Progenitor cell of endocrine pancreas (in vitro differentiated cells): ENCODE data around the gene DIP2C. TPM values are rescaled to one million over a fixed set of nuclear protein-coding genes. Genes with fewer than 3 reads are reported as not detected.

Experiments
- DNase-seq: peaks from one replicate; pipeline ENCODE4 v3.0.0; 2021; ENCODE audit warnings: low spot score; ENCODE audit not compliant: unreplicated experiment
- H3K27ac Mint-ChIP-seq: 2 replicates; pipeline ENCODE4 v1.8.0; 2021; ENCODE audit warnings: mild to moderate bottlenecking, moderate library complexity, mixed read lengths
- H3K27me3 Mint-ChIP-seq: 2 replicates; pipeline ENCODE4 v1.8.0; 2021; ENCODE audit warnings: mixed read lengths
- H3K36me3 Mint-ChIP-seq: 2 replicates; pipeline ENCODE4 v1.8.0; 2022; ENCODE audit warnings: mixed read lengths; ENCODE audit not compliant: insufficient read depth
- H3K4me1 Mint-ChIP-seq: 2 replicates; pipeline ENCODE4 v1.8.0; 2021; ENCODE audit warnings: low read depth, mixed read lengths
- H3K4me3 Mint-ChIP-seq: 2 replicates; pipeline ENCODE4 v1.8.0; 2021; ENCODE audit warnings: low read depth, mild to moderate bottlenecking, moderate library complexity, mixed read lengths
- H3K9me3 Mint-ChIP-seq: 2 replicates; pipeline ENCODE4 v1.8.0; 2021; ENCODE audit warnings: low read depth, mixed read lengths
- CTCF ChIP-seq: fragments of 200-600 bp; sonication (generic); IDR thresholded peaks from one replicate; pipeline ENCODE4 v1.5.0; 2021; ENCODE audit warnings: antibody characterized with exemption, mild to moderate bottlenecking; ENCODE audit not compliant: unreplicated experiment
- total RNA-seq: library from RNA; stranded (reverse); gene quantifications from 2 replicates; pipeline ENCODE4 v1.2.1, GENCODE V29; 2021

DIP2C gene
- total RNA-seq, 1 donor from 2014 or later = 27.2 TPM

- no peak for DNase-seq
- Mint-ChIP-seq H3K9me3 (no peaks in the 10 kb centered on the region), H3K27ac (no peak overlapping the region)
Observed at GRCh38 chr10:367636-368035, 321.8 kb downstream of the DIP2C start.

GRCh38 chr10:366186-366585, 323.3 kb downstream of the DIP2C start:
- H3K9me3 Mint-ChIP-seq = no peaks in the 10 kb centered on the region
- peaks cover 15% of the 10 kb centered on the region for H3K4me1 Mint-ChIP-seq
- no peak overlapping the region for H3K4me3 Mint-ChIP-seq
- DNase-seq = no peak
- TF ChIP-seq CTCF = no peak
- no peak overlapping the region for H3K27ac Mint-ChIP-seq
- peaks cover 32% of the 10 kb centered on the region for H3K36me3 Mint-ChIP-seq
- H3K27me3 Mint-ChIP-seq = no peaks in the 10 kb centered on the region

More at GRCh38 chr10:367636-368035, 321.8 kb downstream of the DIP2C start:
- no peak for TF ChIP-seq CTCF
- Mint-ChIP-seq H3K4me1 (peaks cover 4% of the 10 kb centered on the region), H3K27me3 (no peaks in the 10 kb centered on the region), H3K36me3 (peaks cover 25% of the 10 kb centered on the region), H3K4me3 (no peak overlapping the region)

- Mint-ChIP-seq H3K4me1 (peaks cover 24% of the 10 kb centered on the region), H3K27ac (no peak overlapping the region), H3K36me3 (peaks cover 31% of the 10 kb centered on the region), H3K9me3 (no peaks in the 10 kb centered on the region), H3K27me3 (no peaks in the 10 kb centered on the region), H3K4me3 (no peak overlapping the region)
- no peak for DNase-seq
- no peak for TF ChIP-seq CTCF
Observed at GRCh38 chr10:364267-364775, 325.1 kb downstream of the DIP2C start.

GRCh38 chr10:363152-363551, 326.3 kb downstream of the DIP2C start:
- Mint-ChIP-seq H3K4me3 (no peak overlapping the region), H3K27me3 (no peaks in the 10 kb centered on the region), H3K36me3 (peaks cover 31% of the 10 kb centered on the region), H3K9me3 (no peaks in the 10 kb centered on the region), H3K27ac (no peak overlapping the region), H3K4me1 (peaks cover 24% of the 10 kb centered on the region)
- no peak for DNase-seq
- no peak for TF ChIP-seq CTCF

GRCh38 chr10:361203-362081, 328.0 kb downstream of the DIP2C start:
- no peak for DNase-seq
- TF ChIP-seq CTCF = no peak
- H3K9me3 Mint-ChIP-seq = no peaks in the 10 kb centered on the region
- H3K27ac Mint-ChIP-seq = peak overlapping the region; percentile 87
- no peaks in the 10 kb centered on the region for H3K27me3 Mint-ChIP-seq
- H3K4me3 Mint-ChIP-seq = peak overlapping the region; percentile 11
- H3K36me3 Mint-ChIP-seq = peaks cover 33% of the 10 kb centered on the region
- peaks cover 24% of the 10 kb centered on the region for H3K4me1 Mint-ChIP-seq
